ENCODE data around the gene RCAN2. TPM values are rescaled to one million over a fixed set of nuclear protein-coding genes. Genes with fewer than 3 reads are reported as not detected.

Gene RCAN2
- polyA plus RNA-seq (2012; ENCODE audit: insufficient read length, low read depth): not detected

GRCh38 chr6:46491201-46491627 lies at the start of gene RCAN2:
Gene RCAN2 (minus strand): TSS chr6:46491449.
- TF ChIP-seq SIN3A (IDR thresholded peaks at IDR 0.05; ENCODE audit: borderline replicate concordance, insufficient read depth, low read length) (no peak), POLR2AphosphoS5 (IDR thresholded peaks at IDR 0.05; ENCODE audit: low read depth, low read length) (no peak), TAF1 (IDR thresholded peaks at IDR 0.05; ENCODE audit: borderline replicate concordance, insufficient read depth, low read length) (no peak), REST (IDR thresholded peaks at IDR 0.05; ENCODE audit: insufficient read depth in 1 of 2, low read depth in 2 of 2, low read length in 2 of 2) (no peak), FOXP2 (optimal IDR thresholded peaks at IDR 0.05; ENCODE audit: borderline replicate concordance, extremely low read depth, extremely low read length, insufficient read depth) (no peak)

- TF ChIP-seq TAF1 (IDR thresholded peaks at IDR 0.05; ENCODE audit: borderline replicate concordance, insufficient read depth, low read length): no peak
- TF ChIP-seq POLR2AphosphoS5 (IDR thresholded peaks at IDR 0.05; ENCODE audit: low read depth, low read length): no peak
- no peak for TF ChIP-seq REST (IDR thresholded peaks at IDR 0.05; ENCODE audit: insufficient read depth in 1 of 2, low read depth in 2 of 2, low read length in 2 of 2)
- TF ChIP-seq FOXP2 (optimal IDR thresholded peaks at IDR 0.05; ENCODE audit: borderline replicate concordance, extremely low read depth, extremely low read length, insufficient read depth): no peak
- no peak for TF ChIP-seq SIN3A (IDR thresholded peaks at IDR 0.05; ENCODE audit: borderline replicate concordance, insufficient read depth, low read length)
These were observed 48.6 kb upstream of the RCAN2 start for GRCh38 chr6:46539866-46540265.

- no peak for TF ChIP-seq SIN3A (IDR thresholded peaks at IDR 0.05; ENCODE audit: borderline replicate concordance, insufficient read depth, low read length)
- no peak for TF ChIP-seq REST (IDR thresholded peaks at IDR 0.05; ENCODE audit: insufficient read depth in 1 of 2, low read depth in 2 of 2, low read length in 2 of 2)
- no peak for TF ChIP-seq FOXP2 (optimal IDR thresholded peaks at IDR 0.05; ENCODE audit: borderline replicate concordance, extremely low read depth, extremely low read length, insufficient read depth)
- no peak for TF ChIP-seq POLR2AphosphoS5 (IDR thresholded peaks at IDR 0.05; ENCODE audit: low read depth, low read length)
- TF ChIP-seq TAF1 (IDR thresholded peaks at IDR 0.05; ENCODE audit: borderline replicate concordance, insufficient read depth, low read length): no peak
These were observed 47.7 kb upstream of the RCAN2 start for GRCh38 chr6:46538800-46539480.

- TF ChIP-seq REST (IDR thresholded peaks at IDR 0.05; ENCODE audit: insufficient read depth in 1 of 2, low read depth in 2 of 2, low read length in 2 of 2) (no peak), SIN3A (IDR thresholded peaks at IDR 0.05; ENCODE audit: borderline replicate concordance, insufficient read depth, low read length) (no peak), FOXP2 (optimal IDR thresholded peaks at IDR 0.05; ENCODE audit: borderline replicate concordance, extremely low read depth, extremely low read length, insufficient read depth) (no peak), POLR2AphosphoS5 (IDR thresholded peaks at IDR 0.05; ENCODE audit: low read depth, low read length) (no peak), TAF1 (IDR thresholded peaks at IDR 0.05; ENCODE audit: borderline replicate concordance, insufficient read depth, low read length) (no peak)
These were observed 39.6 kb upstream of the RCAN2 start for GRCh38 chr6:46530896-46531295.

Data from PFSK-1 (cell line).